ENCODE measurements around the gene TLE2. TPM values are rescaled to one million over a fixed set of nuclear protein-coding genes. Genes with fewer than 3 reads are reported as not detected.
"Not testable (repeated sequence)": the region's sequence is repeated elsewhere in the genome, so short reads cannot be mapped to it uniquely, and the experiment has no call there.

The TLE2 gene
- total RNA-seq, 4 donors from 2014 or later = 87.5 to 184 (median 122) TPM

GRCh38 chr19:2964874-2965273 is 64.2 kb downstream of the TLE2 start:
- Histone ChIP-seq H3K27ac (no peak overlapping the region), H3K4me1 (peaks cover 0 to 29% (median 9%) of the 10 kb centered on the region in 4 donors), H3K27me3 (no peaks in the 10 kb centered on the region), H3K36me3 (no peaks in the 10 kb centered on the region), H3K4me3 (no peak overlapping the region), H3K9me3 (no peaks in the 10 kb centered on the region)
- WGBS, 2 donors = 87 to 90% methylated on average over 5 of the region's 5 CpGs
- DNase-seq (ENCODE audit: low spot score in 2 of 2) = no peak
- TF ChIP-seq EP300 (IDR thresholded peaks at IDR 0.05) = no peak
- no peak for TF ChIP-seq CTCF (IDR thresholded peaks at IDR 0.05)
- TF ChIP-seq POLR2A (IDR thresholded peaks at IDR 0.05) = no peak

GRCh38 chr19:2963631-2964030 is 65.4 kb downstream of the TLE2 start:
- not testable (repeated sequence) for H3K36me3 ChIP-seq; H3K27ac ChIP-seq; H3K27me3 ChIP-seq; DNase-seq (ENCODE audit: low spot score in 2 of 2); H3K9me3 ChIP-seq; H3K4me3 ChIP-seq
- 82 to 86% methylated on average over 12 of the region's 12 CpGs for WGBS, 2 donors
- peaks cover 0 to 16% (median 3%) of the 10 kb centered on the region in 4 donors for H3K4me1 ChIP-seq

- no peak for DNase-seq (ENCODE audit: low spot score in 2 of 2)
- WGBS, 2 donors = 93 to 96% methylated on average over 5 of the region's 5 CpGs
- H3K9me3 ChIP-seq = no peaks in the 10 kb centered on the region
- no peak overlapping the region for H3K4me3 ChIP-seq
- no peaks in the 10 kb centered on the region for H3K36me3 ChIP-seq
- no peaks in the 10 kb centered on the region for H3K27me3 ChIP-seq
- peaks cover 0 to 11% (median 0%) of the 10 kb centered on the region in 4 donors for H3K4me1 ChIP-seq
- no peak for TF ChIP-seq CTCF (IDR thresholded peaks at IDR 0.05)
- TF ChIP-seq EP300 (IDR thresholded peaks at IDR 0.05) = no peak
- no peak for TF ChIP-seq POLR2A (IDR thresholded peaks at IDR 0.05)
- no peak overlapping the region for H3K27ac ChIP-seq
These were observed 66.0 kb downstream of the TLE2 start for GRCh38 chr19:2963122-2963521.

- H3K4me1 ChIP-seq = peaks cover 0 to 10% (median 0%) of the 10 kb centered on the region in 4 donors
- peak in 1 of 2 donors; percentile 95 for DNase-seq (ENCODE audit: low spot score in 2 of 2)
- H3K27ac ChIP-seq = peak overlapping the region in 1 of 4 donors; percentile 36
- 31 to 36% methylated on average over 17 of the region's 17 CpGs for WGBS, 2 donors
- H3K27me3 ChIP-seq = no peaks in the 10 kb centered on the region
- TF ChIP-seq CTCF (IDR thresholded peaks at IDR 0.05) (peak; percentile 66 to 94 (median 70)), EP300 (IDR thresholded peaks at IDR 0.05) (peak in 1 of 2 donors; percentile 66), POLR2A (IDR thresholded peaks at IDR 0.05) (no peak)
- H3K4me3 ChIP-seq = peak overlapping the region in 1 of 4 donors; percentile 22
- no peaks in the 10 kb centered on the region for H3K9me3 ChIP-seq
- H3K36me3 ChIP-seq = no peaks in the 10 kb centered on the region
These were observed 66.9 kb downstream of the TLE2 start for GRCh38 chr19:2962018-2962670.

GRCh38 chr19:2960120-2960519 is 69.0 kb downstream of the TLE2 start:
- Histone ChIP-seq H3K27me3 (no peaks in the 10 kb centered on the region), H3K4me1 (peaks cover 0 to 10% (median 0%) of the 10 kb centered on the region in 4 donors), H3K4me3 (no peak overlapping the region), H3K27ac (no peak overlapping the region), H3K9me3 (no peaks in the 10 kb centered on the region), H3K36me3 (no peaks in the 10 kb centered on the region)
- DNase-seq (ENCODE audit: low spot score in 2 of 2) = no peak
- TF ChIP-seq POLR2A (IDR thresholded peaks at IDR 0.05) = no peak
- TF ChIP-seq EP300 (IDR thresholded peaks at IDR 0.05) = no peak
- no peak for TF ChIP-seq CTCF (IDR thresholded peaks at IDR 0.05)
- 77 to 82% methylated on average over 12 of the region's 12 CpGs for WGBS, 2 donors
